ENCODE data around the gene VARS1. TPM values are rescaled to one million over a fixed set of nuclear protein-coding genes. Genes with fewer than 3 reads are reported as not detected.

VARS1 gene
- total and polyA plus RNA-seq, 2 of the 8 experiments (the other 6 are each of a cell fraction or from before 2014, with no cell fraction given): 53.5 to 162 TPM

GRCh38 chr6:31762356-31762755 is 33.2 kb downstream of the VARS1 start, which contains the start of gene SAPCD1 (continued):
- TF ChIP-seq CTCF (IDR thresholded peaks at IDR 0.05; ENCODE audit: control extremely low read depth in 1 of 3, insufficient read depth in 1 of 3, low read depth in 1 of 3, low read length in 3 of 3) (no peak), PHF8 (conservative IDR thresholded peaks at IDR 0.05; ENCODE audit: low read depth, low read length) (no peak), SP1 (IDR thresholded peaks at IDR 0.05; ENCODE audit: low read depth, low read length) (no peak), MAFK (IDR thresholded peaks at IDR 0.05; ENCODE audit: low read depth, low read length) (no peak), RFX5 (IDR thresholded peaks at IDR 0.05; ENCODE audit: borderline replicate concordance, low read depth, low read length) (no peak), E2F6 (IDR thresholded peaks at IDR 0.05) (no peak), TCF12 (IDR thresholded peaks at IDR 0.05; ENCODE audit: low read depth, low read length) (no peak), RNF2 (IDR thresholded peaks at IDR 0.05; ENCODE audit: borderline replicate concordance, low read depth, low read length, missing control alignments, poor library complexity, severe bottlenecking) (no peak), SP4 (IDR thresholded peaks at IDR 0.05; ENCODE audit: low read length) (no peak), ATF3 (IDR thresholded peaks at IDR 0.05; ENCODE audit: insufficient read depth, low read depth, low read length) (no peak), CTBP2 (IDR thresholded peaks at IDR 0.05; ENCODE audit: borderline replicate concordance, insufficient read depth, insufficient read length, low read length) (no peak)
